Retinal pigment epithelial cell (primary cell): ENCODE results near the gene RACGAP1.
A peak's percentile ranks its signal among the peaks of the same experiment; 100 is the strongest.

Experiments
- DNase-seq: peaks from one replicate; pipeline ENCODE4 v3.0.0-alpha.2; 2010; ENCODE audit warnings: low read depth
- H3K4me3 ChIP-seq: 2 replicates; pipeline ENCODE4 v1.5.1; 2011; ENCODE audit warnings: mild to moderate bottlenecking, low read length, control low read depth, moderate library complexity
- TF ChIP-seq, protein P1 (sequence below): conservative IDR thresholded peaks from 2 replicates; pipeline ENCODE4 v1.5.1; 2011; ENCODE audit warnings: low read depth, low read length, control low read depth, inconsistent platforms

The RACGAP1 gene

GRCh38 chr12:50069069-50069468, 43.8 kb upstream of the RACGAP1 start:
- no peak overlapping the region for H3K4me3 ChIP-seq
- DNase-seq = no peak
- TF ChIP-seq, protein P1, sequence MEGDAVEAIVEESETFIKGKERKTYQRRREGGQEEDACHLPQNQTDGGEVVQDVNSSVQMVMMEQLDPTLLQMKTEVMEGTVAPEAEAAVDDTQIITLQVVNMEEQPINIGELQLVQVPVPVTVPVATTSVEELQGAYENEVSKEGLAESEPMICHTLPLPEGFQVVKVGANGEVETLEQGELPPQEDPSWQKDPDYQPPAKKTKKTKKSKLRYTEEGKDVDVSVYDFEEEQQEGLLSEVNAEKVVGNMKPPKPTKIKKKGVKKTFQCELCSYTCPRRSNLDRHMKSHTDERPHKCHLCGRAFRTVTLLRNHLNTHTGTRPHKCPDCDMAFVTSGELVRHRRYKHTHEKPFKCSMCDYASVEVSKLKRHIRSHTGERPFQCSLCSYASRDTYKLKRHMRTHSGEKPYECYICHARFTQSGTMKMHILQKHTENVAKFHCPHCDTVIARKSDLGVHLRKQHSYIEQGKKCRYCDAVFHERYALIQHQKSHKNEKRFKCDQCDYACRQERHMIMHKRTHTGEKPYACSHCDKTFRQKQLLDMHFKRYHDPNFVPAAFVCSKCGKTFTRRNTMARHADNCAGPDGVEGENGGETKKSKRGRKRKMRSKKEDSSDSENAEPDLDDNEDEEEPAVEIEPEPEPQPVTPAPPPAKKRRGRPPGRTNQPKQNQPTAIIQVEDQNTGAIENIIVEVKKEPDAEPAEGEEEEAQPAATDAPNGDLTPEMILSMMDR = no peak

GRCh38 chr12:50066402-50066801, 41.1 kb upstream of the RACGAP1 start:
- H3K4me3 ChIP-seq = no peak overlapping the region
- peak; percentile 80 for DNase-seq
- TF ChIP-seq, protein P1 = no peak

- DNase-seq = no peak
- no peak overlapping the region for H3K4me3 ChIP-seq
- TF ChIP-seq, protein P1 = no peak
Observed at GRCh38 chr12:50065726-50066310, 40.5 kb upstream of the RACGAP1 start.

GRCh38 chr12:50062728-50063460, 37.6 kb upstream of the RACGAP1 start:
- no peak overlapping the region for H3K4me3 ChIP-seq
- no peak for DNase-seq
- TF ChIP-seq, protein P1 = no peak

- no peak overlapping the region for H3K4me3 ChIP-seq
- no peak for DNase-seq
- TF ChIP-seq, protein P1 = no peak
Observed at GRCh38 chr12:50061946-50062686, 36.8 kb upstream of the RACGAP1 start.

DNA sequence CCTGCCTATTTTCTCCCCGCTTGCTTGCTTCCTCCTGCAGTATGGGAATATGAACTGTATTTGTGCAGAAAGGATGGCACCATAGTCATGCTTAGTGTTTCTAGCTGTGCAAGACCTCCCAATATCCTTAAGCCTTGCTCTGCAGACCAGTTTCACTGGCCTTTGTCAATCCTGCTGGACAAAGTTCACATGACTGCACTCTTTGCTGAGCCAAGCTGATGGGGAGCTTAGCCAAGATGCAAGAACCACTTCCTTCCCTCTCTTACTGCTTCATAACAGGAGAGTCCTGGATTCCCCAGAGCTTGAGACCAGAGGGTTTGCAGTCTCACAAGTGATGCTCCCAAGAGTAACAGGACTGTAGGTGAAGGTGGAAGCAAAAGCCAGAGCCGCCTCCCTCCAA, 35.9 kb upstream of the RACGAP1 start:
- TF ChIP-seq, protein P1 = no peak
- no peak for DNase-seq
- no peak overlapping the region for H3K4me3 ChIP-seq
